Measurements from ENCODE around the gene SREBF2. TPM values are rescaled to one million over a fixed set of nuclear protein-coding genes. Genes with fewer than 3 reads are reported as not detected.

Gene SREBF2
- polyA plus RNA-seq, 2 of the 4 experiments (the other 2 are of a cell fraction) = 19.4 to 30.8 TPM

GRCh38 chr22:41922328-41922727 lies 89.4 kb downstream of the SREBF2 start:
- no peaks in the 10 kb centered on the region for H3K9me3 ChIP-seq
- H3K4me1 ChIP-seq = peaks cover 4% of the 10 kb centered on the region; the same call in 1 of the 3 replicates
- TF ChIP-seq USF2 (IDR thresholded peaks at IDR 0.05) = no peak
- no peak for TF ChIP-seq FOSB (CRISPR knock-in tag; IDR thresholded peaks at IDR 0.05)
- TF ChIP-seq BHLHE40 (IDR thresholded peaks at IDR 0.05; ENCODE audit: low read depth, low read length) = no peak
- TF ChIP-seq RAD21 (conservative IDR thresholded peaks at IDR 0.05 in 1 of 2, IDR thresholded peaks at IDR 0.05 in 1 of 2) = no peak
- TF ChIP-seq ZNF302 (CRISPR knock-in tag; IDR thresholded peaks at IDR 0.05) = no peak
- no peak for TF ChIP-seq EP300 (IDR thresholded peaks at IDR 0.05)
- TF ChIP-seq POLR2A (IDR thresholded peaks at IDR 0.05; ENCODE audit: low read length) = no peak
- TF ChIP-seq PBX3 (IDR thresholded peaks at IDR 0.05) = no peak
- no peak for TF ChIP-seq MAZ (IDR thresholded peaks at IDR 0.05; ENCODE audit: borderline replicate concordance, low read depth, low read length)
- no peak for TF ChIP-seq JUNB (IDR thresholded peaks at IDR 0.05)
- no peak for TF ChIP-seq HES2 (IDR thresholded peaks at IDR 0.05)
- TF ChIP-seq TFCP2L1 (CRISPR knock-in tag; IDR thresholded peaks at IDR 0.05) = no peak
- no peak for TF ChIP-seq NPAS2 (CRISPR knock-in tag; IDR thresholded peaks at IDR 0.05; ENCODE audit: borderline replicate concordance)
- no peak for TF ChIP-seq HOXB13 (CRISPR knock-in tag; IDR thresholded peaks at IDR 0.05; ENCODE audit: low read depth)
- TF ChIP-seq CHD2 (IDR thresholded peaks at IDR 0.05; ENCODE audit: low read length, partially characterized antibody) = no peak
- no peak for TF ChIP-seq NR3C1 (IDR thresholded peaks at IDR 0.05)
- DNase-seq (ENCODE audit: low read depth in 1 of 2, low spot score in 1 of 2) = no peak
- POLR2A ChIA-PET = no interaction called here
- H3K4me2 ChIP-seq = no peak overlapping the region
- no peak for ATAC-seq
- WGBS (ENCODE audit: missing lambda C conversion rate) = 82% methylated on average over 4 of the region's 5 CpGs
- H3K4me3 ChIP-seq = no peak overlapping the region
- CTCF ChIA-PET = interaction anchor here (1.3 to 1.4 kb wide), 2 partner anchors 126 to 225 kb away, joined by 3 to 5 read pairs; no protein-coding TSS in a partner anchor
- H3K27ac ChIP-seq = no peak overlapping the region
- FAIRE-seq = no peak

- TF ChIP-seq JUNB (IDR thresholded peaks at IDR 0.05) (no peak), REST (IDR thresholded peaks at IDR 0.05) (no peak), ESRRA (IDR thresholded peaks at IDR 0.05; ENCODE audit: borderline replicate concordance, low read length) (no peak), PHF8 (IDR thresholded peaks at IDR 0.05; ENCODE audit: borderline replicate concordance, low read depth) (no peak), KDM1A (IDR thresholded peaks at IDR 0.05; ENCODE audit: low read depth) (no peak), TP53 (CRISPR knock-in tag; IDR thresholded peaks at IDR 0.05) (no peak), ZC3H11A (IDR thresholded peaks at IDR 0.05) (no peak), BCL3 (IDR thresholded peaks at IDR 0.05) (no peak), MYC (IDR thresholded peaks at IDR 0.05; ENCODE audit: borderline replicate concordance, low read length) (no peak), CTCF (IDR thresholded peaks at IDR 0.05) (no peak), KDM5A (IDR thresholded peaks at IDR 0.05) (no peak)
- POLR2A ChIA-PET = no interaction called here
- no peak for ATAC-seq
- Histone ChIP-seq H3K4me1 (peaks cover 2% of the 10 kb centered on the region; the same call in 1 of the 3 replicates), H3K27ac (no peak overlapping the region), H3K4me3 (no peak overlapping the region), H3K4me2 (no peak overlapping the region), H3K9me3 (no peaks in the 10 kb centered on the region)
- DNase-seq (ENCODE audit: low read depth in 1 of 2, low spot score in 1 of 2) = no peak
- no peak for FAIRE-seq
- CTCF ChIA-PET = interaction anchor here (1.2 to 4.3 kb wide), 4 partner anchors 17 to 226 kb away, joined by 3 to 50 read pairs (median 4); no protein-coding TSS in a partner anchor
- 66% methylated on average over 4 of the region's 4 CpGs for WGBS (ENCODE audit: missing lambda C conversion rate)
Measured at GRCh38 chr22:41922940-41923594, 90.2 kb downstream of the SREBF2 start.
